Ishikawa (cell line): ENCODE data around the gene UBE4B.

Source experiments
- CEBPB ChIP-seq: IDR thresholded peaks from 2 replicates; pipeline ENCODE4 v1.6.1; 2012
- RAD21 ChIP-seq: IDR thresholded peaks from 2 replicates; pipeline ENCODE4 v1.6.1; 2012; ENCODE audit warnings: low read depth
- TF ChIP-seq, protein P1 (sequence below): IDR thresholded peaks from 2 replicates; pipeline ENCODE4 v1.6.1; 2012

- no peak for TF ChIP-seq CEBPB
- TF ChIP-seq, protein P1, sequence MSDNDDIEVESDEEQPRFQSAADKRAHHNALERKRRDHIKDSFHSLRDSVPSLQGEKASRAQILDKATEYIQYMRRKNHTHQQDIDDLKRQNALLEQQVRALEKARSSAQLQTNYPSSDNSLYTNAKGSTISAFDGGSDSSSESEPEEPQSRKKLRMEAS: no peak
- TF ChIP-seq RAD21: no peak
Measured at GRCh38 chr1:10132852-10133251, 100.1 kb downstream of the UBE4B start.
